NCI-H226 (cell line): Measurements from ENCODE around the gene CCDC138.
A peak's percentile ranks its signal among the peaks of the same experiment; 100 is the strongest.

ENCODE experiments used
- DNase-seq: peaks from one replicate; pipeline ENCODE4 v3.0.0-alpha.2; 2015

CCDC138 gene

DNA sequence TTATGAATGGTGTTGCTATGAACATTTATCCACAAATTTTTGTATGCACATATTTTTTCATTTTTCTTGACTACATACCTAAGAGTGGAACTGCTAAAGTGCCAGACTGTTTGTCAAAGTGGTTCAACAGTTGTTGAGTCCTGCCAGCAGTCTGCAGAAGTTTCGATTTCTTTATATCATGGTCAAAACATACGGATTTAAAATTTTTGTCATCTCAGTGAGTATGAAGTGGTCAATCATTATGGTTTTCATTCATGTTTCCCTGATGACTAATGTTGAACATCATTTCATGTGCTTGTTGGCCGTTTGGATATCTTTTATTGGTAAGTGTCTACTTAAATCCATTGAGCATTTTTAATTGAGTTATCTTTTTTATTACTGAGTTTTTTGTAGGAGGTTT lies 39.2 kb downstream of the CCDC138 start:
- no peak for DNase-seq

- no peak for DNase-seq
Measured at GRCh38 chr2:108829578-108830310, 43.2 kb downstream of the CCDC138 start.

DNA sequence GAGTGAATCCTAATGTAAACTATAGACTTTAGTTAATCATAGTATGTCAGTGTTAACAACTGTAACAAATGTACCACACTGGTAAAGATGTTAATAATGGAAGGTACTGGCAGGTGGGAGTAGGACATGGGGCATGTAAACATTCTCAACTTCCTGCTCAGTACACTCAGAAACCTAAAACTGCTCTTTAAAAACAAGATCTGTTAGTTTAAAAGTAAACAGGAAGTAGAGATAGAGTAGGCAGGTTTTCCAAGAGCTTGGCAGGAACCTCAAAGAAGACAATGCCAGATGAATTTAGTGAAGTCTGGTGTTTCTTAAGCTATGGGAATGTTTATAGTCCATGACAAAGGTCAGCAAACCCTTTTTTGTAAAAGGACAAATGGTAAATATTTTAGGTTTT lies 46.6 kb downstream of the CCDC138 start:
- no peak for DNase-seq

DNA sequence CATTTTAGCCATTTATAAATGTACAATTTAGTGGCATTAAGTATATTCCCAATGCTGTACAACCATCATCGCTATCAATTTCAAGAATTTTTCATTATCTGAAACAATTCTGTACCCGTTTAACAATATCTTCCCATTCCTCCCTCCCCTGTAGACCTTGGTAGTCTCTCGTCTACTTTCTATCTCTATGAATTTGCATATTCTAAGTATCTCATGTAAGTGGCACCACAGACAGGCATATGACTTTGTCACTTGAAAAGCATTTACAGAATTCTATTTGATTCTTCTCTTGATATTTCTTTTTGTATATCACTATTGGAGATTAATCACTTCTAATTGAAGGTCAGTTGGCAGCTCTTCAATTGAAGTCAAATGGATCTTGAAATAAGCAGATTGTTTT lies 48.0 kb downstream of the CCDC138 start:
- DNase-seq, result no peak

GRCh38 chr2:108835040-108835439 lies 48.5 kb downstream of the CCDC138 start:
- no peak for DNase-seq

DNA sequence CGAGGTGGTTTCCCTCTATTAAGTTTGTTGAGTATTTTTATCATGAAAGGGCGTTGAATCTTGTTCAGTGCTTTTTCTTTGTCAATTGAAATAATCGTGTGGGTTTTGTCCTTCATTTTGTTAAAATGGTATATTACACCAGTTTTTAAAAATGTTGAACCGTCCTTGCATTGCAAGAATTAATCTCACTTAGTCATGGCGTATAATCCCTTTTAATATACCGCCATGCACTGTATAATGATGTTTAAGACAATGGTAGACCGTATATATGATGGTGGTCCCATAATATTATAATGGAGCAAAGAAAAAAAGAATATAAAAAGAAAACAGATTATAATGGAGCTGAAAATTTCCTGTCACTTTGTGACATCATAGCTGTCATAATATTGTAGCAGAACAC lies 50.6 kb downstream of the CCDC138 start:
- DNase-seq, result no peak

- no peak for DNase-seq
Measured at GRCh38 chr2:108841506-108841905, 54.9 kb downstream of the CCDC138 start.

DNA sequence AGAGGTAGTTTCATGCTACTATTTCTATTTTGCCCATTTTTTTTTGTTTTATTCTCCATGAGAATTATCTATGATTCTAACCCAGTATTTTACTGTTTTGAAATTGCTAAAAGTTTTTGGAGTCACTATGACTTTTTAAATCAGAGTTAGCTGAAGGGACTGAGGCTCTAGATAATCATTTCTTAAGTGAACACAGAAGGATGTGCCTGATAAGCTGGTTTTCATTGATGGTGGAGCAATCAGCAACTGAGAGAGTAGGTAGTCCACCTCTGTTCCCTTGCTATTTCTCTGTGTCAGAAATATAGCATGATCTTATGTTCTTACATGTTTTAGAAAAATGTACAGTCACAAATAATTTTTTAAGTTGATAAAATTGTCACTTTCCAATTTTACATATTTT lies 59.4 kb downstream of the CCDC138 start:
- no peak for DNase-seq

GRCh38 chr2:108847000-108847399 lies 60.4 kb downstream of the CCDC138 start:
- no peak for DNase-seq

DNA sequence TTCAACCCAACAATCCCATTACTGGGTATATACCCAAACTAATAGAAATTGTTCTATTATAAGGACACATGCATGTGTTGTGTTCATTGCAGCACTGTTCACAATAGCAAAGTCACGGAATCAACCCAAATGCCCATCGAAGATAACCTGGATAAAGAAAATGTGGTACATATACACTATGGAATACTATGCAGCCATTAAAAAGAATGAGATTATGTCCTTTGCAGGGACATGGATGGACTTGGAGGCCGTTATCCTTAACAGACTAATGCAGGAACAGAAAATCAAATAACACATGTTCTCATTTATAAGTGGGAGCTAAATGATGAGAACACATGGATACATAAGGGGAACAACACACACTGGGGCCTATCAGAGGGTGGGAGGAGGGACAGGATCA lies 65.8 kb downstream of the CCDC138 start:
- DNase-seq, result no peak

- DNase-seq, result peak; percentile 51
Measured at GRCh38 chr2:108853421-108853820, 66.8 kb downstream of the CCDC138 start.

- no peak for DNase-seq
Measured at GRCh38 chr2:108854484-108854883, 67.9 kb downstream of the CCDC138 start.

- DNase-seq, result no peak
Measured at GRCh38 chr2:108855194-108855593, 68.6 kb downstream of the CCDC138 start.

- DNase-seq, result no peak
Measured at GRCh38 chr2:108858894-108859293, 72.3 kb downstream of the CCDC138 start.

DNA sequence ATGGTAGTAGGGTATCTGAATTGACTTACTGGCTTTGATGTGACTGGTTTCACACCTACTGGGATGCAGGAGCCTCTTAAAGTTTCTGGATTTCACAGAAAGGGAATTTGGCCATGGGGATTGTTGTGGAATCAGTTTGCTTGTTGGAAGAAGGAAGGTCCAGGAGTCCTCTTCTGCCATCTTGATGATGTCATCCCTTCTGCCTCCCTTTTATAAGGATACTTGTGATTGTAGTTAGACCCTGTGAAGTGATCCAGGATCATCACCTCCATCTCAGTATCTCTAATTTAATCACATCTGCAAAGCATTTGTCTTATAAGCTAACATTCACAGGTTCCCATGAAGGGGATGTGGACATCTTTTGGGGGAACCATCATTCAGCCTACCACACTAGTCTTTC lies 79.5 kb downstream of the CCDC138 start:
- DNase-seq, result no peak

- DNase-seq, result no peak
Measured at GRCh38 chr2:108868911-108869310, 82.3 kb downstream of the CCDC138 start.

- DNase-seq, result no peak
Measured at GRCh38 chr2:108869542-108869941, 83.0 kb downstream of the CCDC138 start.

DNA sequence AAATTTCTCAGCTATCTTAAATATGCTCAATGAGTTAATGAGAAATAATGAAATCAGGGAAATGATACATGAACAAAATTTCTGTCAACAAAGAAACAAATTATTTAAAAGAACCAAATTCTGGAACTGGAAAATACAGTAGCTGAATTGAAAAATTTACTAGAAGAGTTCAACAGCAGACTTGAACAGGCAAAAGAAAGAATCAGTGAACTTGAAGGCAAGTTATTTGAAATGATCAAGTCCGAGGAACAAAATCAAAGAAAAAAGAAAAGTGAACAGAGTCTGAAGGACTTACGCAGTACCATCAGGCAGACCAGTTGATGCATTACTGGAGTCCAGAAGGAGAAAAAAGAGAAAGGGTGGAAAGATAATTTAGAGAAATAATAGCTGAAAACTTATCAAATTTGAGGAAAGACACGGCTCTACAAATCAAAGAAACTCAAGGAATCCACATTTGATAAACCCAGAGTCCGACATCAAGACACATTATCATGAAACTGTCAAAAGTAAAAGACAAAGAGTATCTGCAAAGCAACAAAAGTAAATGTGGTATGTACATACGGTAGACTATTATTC lies 83.6 kb downstream of the CCDC138 start:
- no peak for DNase-seq

GRCh38 chr2:108877506-108877905 lies 90.9 kb downstream of the CCDC138 start:
- DNase-seq, result no peak

DNA sequence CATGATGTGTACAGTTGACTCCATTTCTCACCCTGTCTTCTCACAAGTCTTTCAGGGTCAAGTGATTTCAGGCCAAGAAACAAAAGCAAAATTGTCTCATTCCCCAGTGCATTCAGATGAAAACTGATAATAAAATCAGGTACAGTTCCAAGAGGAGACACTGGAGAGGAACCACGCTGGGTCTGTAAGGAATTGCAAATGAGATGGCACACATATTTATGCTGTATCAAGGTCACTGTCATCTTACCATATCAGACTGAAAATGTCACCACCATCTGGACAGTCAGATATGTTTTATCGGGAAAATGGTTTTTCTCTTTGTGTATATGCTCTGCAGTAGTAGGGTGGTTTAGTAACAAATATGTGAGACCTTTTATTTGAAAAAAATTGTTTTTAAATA lies 91.7 kb downstream of the CCDC138 start:
- no peak for DNase-seq

DNA sequence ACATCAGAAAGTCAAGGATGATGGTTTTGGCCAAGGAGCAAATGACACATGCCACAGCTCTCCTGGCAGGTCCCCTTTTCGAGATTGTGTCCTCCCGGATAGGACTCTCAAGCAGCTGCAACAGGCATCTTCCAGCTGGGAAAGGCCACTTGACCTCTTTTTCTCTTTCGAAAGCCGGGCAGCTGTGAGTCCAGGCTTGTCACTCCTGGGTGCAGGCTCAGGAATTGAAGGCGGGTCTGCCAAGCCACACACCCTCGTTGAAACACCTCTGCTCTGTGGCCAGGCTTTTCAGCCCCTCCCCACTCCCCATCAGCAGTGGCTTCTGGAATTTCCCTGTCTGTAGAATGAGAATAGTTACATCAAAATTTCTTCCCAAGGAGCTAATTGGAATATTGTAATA lies 98.0 kb downstream of the CCDC138 start:
- DNase-seq, result no peak

- no peak for DNase-seq
Measured at GRCh38 chr2:108889907-108890306, 103.3 kb downstream of the CCDC138 start.

DNA sequence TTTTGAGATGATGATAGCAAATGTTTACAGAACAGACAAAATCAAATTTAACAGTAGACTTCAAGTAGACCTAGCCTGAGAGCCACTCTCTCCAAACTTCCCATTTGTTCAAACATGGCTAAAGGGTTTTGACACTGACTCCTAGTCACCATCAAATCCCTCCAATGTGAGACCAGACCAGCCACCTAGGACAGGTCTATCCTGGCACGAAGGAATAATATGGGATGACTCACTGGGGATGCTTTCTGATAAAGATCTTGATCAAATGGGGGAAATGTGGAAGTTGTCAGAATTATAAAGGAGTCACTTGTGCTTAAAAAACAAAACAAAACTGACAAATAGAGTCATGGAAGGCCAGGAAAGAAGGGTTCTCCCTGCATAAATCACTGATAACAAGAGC lies 106.7 kb downstream of the CCDC138 start:
- DNase-seq, result no peak

DNA sequence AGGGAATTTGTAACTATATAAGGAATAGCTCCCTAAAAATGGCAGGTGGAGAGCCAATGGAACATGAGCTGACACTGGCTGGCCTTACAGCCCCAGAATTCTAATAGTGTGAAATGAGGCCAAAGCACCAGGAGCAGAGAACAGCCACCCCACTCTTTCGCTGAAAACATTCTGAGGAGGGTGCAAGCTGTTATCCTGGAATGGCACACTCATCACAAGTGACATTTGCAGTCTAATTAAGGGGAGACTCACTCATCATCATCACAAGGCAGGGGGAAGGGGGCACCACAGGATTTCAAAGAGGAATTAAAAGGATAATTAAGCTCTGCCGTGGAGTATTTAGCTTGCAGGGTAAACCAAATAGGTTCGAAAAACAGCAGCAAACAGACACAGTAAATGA lies 108.2 kb downstream of the CCDC138 start:
- no peak for DNase-seq

DNA sequence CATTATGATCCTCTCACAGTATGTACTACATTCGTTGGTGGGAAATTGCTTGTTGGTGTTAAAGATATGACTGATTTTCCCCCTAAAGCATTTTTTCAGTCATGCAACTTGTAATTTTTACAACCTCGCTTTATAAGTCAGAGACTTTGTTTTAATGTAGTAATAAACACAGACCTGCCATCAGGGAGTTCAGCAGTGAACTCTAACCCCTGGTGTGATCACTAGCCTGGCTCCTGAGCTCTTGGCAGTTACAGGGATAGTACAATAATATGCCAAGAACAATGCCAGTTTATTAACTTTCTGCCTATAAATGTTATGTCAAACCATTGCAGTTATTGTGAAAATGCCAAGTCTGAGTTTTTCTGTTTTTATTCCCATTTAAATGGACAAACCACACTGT lies 108.6 kb downstream of the CCDC138 start:
- DNase-seq, result no peak
